B cell (primary cell): ENCODE data around the gene EMX1. TPM values are rescaled to one million over a fixed set of nuclear protein-coding genes. Genes with fewer than 3 reads are reported as not detected.

Source experiments
- ATAC-seq: fragments of 200-7000 bp; cut with Tn5 transposase; one replicate; pipeline ENCODE4 v1.10.0; 2021; ENCODE audit warnings: low read depth, mild to moderate bottlenecking, moderate number of reproducible peaks, moderate library complexity
- CTCF ChIA-PET: fragments of 350-600 bp; sonication (Branson Sonifier 250); formaldehyde crosslinking; loops from one replicate; lab custom pipeline; 2021; ENCODE audit warnings: antibody characterized with exemption, inconsistent platforms; lab: Charles Lee
- POLR2A ChIA-PET: fragments of 350-600 bp; sonication (Branson Sonifier 250); formaldehyde crosslinking; loops from one replicate; lab custom pipeline; 2021; ENCODE audit warnings: antibody characterized with exemption; lab: Charles Lee
- DNase-seq: peaks from one replicate; pipeline ENCODE4 v3.0.0; 2013
- H2AFZ ChIP-seq: 2 replicates; pipeline ENCODE4 v1.6.1; 2012; ENCODE audit warnings: mild to moderate bottlenecking, low read depth, low read length; ENCODE audit not compliant: insufficient read depth, poor library complexity, severe bottlenecking
- H3K27ac ChIP-seq, 2 donors: 1 replicate in 1 of 2; 2 replicates in 1 of 2; pipeline ENCODE4 v1.5.1; 2012 to 2013; ENCODE audit warnings: low read length in 2 of 2, mild to moderate bottlenecking in 2 of 2, moderate library complexity in 1 of 2
- H3K27me3 ChIP-seq, 4 experiments: fragments of 200-600 bp in 1 of 4; sonication (generic) in 1 of 4; replicated peaks in 1 of 4; 1 replicate in 2 of 4; 2 replicates in 2 of 4; pipeline versions ENCODE4 v1.6.1 to v1.7.0; 2013 to 2016; ENCODE audit warnings: low read length in 3 of 4, mild to moderate bottlenecking in 2 of 4, mixed read lengths in 1 of 4, moderate library complexity in 1 of 4; ENCODE audit not compliant: insufficient read depth in 4 of 4, control insufficient read depth in 3 of 4; ENCODE audit errors: control extremely low read depth in 1 of 4
- H3K36me3 ChIP-seq, 2 experiments: replicated peaks in 1 of 2; 1 replicate in 1 of 2; 2 replicates in 1 of 2; pipeline versions ENCODE4 v1.6.1 to v1.7.1; 2013; ENCODE audit warnings: low read length in 1 of 2; ENCODE audit not compliant: insufficient read depth in 2 of 2, control insufficient read depth in 1 of 2; ENCODE audit errors: control extremely low read depth in 1 of 2, extremely low read depth in 1 of 2
- H3K4me1 ChIP-seq, 2 donors: fragments of 200-600 bp in 1 of 2; sonication (generic) in 1 of 2; 1 replicate in 1 of 2; 2 replicates in 1 of 2; pipeline versions ENCODE4 v1.5.1 to v1.6.1; 2013 to 2017; ENCODE audit warnings: low read length in 2 of 2; ENCODE audit not compliant: control insufficient read depth in 2 of 2, insufficient read depth in 2 of 2
- H3K4me2 ChIP-seq: replicated peaks from 2 replicates; pipeline ENCODE3; 2012; ENCODE audit warnings: mild to moderate bottlenecking, low read depth, low read length; ENCODE audit not compliant: poor library complexity, severe bottlenecking
- H3K4me3 ChIP-seq, 5 experiments: fragments of 200-600 bp in 1 of 5; sonication (generic) in 1 of 5; 1 replicate in 3 of 5; 2 replicates in 2 of 5; pipeline versions ENCODE4 v1.5.1 to v1.7.0; 2011 to 2016; ENCODE audit warnings: low read length in 4 of 5, mild to moderate bottlenecking in 4 of 5, low read depth in 2 of 5, control low read depth in 1 of 5, moderate library complexity in 1 of 5; ENCODE audit not compliant: insufficient read depth in 1 of 5; ENCODE audit errors: control extremely low read depth in 1 of 5, extremely low read depth in 1 of 5
- H3K79me2 ChIP-seq: fragments of 200-600 bp; sonication (generic); one replicate; pipeline ENCODE4 v1.6.0; 2016; ENCODE audit warnings: low read length; ENCODE audit not compliant: control insufficient read depth, insufficient read depth
- H3K9ac ChIP-seq: fragments of 200-600 bp; sonication (generic); 2 replicates; pipeline ENCODE4 v1.6.1; 2017; ENCODE audit warnings: mild to moderate bottlenecking, low read length, moderate library complexity
- H3K9me3 ChIP-seq, 3 donors: one replicate each; pipeline versions ENCODE4 v1.6.1 to v1.7.1; 2013; ENCODE audit warnings: low read length in 2 of 3; ENCODE audit not compliant: control insufficient read depth in 2 of 3, insufficient read depth in 1 of 3; ENCODE audit errors: control extremely low read depth in 1 of 3
- H4K20me1 ChIP-seq: 2 replicates; pipeline ENCODE4 v1.6.0; 2012; ENCODE audit warnings: mild to moderate bottlenecking, low read length; ENCODE audit not compliant: insufficient read depth, control insufficient read depth, poor library complexity, severe bottlenecking
- H3K27ac Mint-ChIP-seq: one replicate; pipeline ENCODE4 v1.8.0; 2021; ENCODE audit warnings: mixed read lengths
- H3K27me3 Mint-ChIP-seq: one replicate; pipeline ENCODE4 v1.8.0; 2021; ENCODE audit warnings: mixed read lengths
- H3K4me1 Mint-ChIP-seq: one replicate; pipeline ENCODE4 v1.8.0; 2021; ENCODE audit warnings: mixed read lengths
- H3K4me3 Mint-ChIP-seq: one replicate; pipeline ENCODE4 v1.8.0; 2021; ENCODE audit warnings: mixed read lengths
- H3K9me3 Mint-ChIP-seq: one replicate; pipeline ENCODE4 v1.8.0; 2022; ENCODE audit warnings: mixed read lengths; ENCODE audit not compliant: insufficient read depth
- CTCF ChIP-seq: fragments of 200-600 bp; IDR thresholded peaks from one replicate; pipeline ENCODE4 v1.8.0; 2022; ENCODE audit warnings: antibody characterized with exemption, mild to moderate bottlenecking
- EZH2 ChIP-seq: IDR thresholded peaks from 2 replicates; pipeline ENCODE4 v1.6.1; 2012; ENCODE audit warnings: borderline replicate concordance, low read depth, mild to moderate bottlenecking, moderate library complexity, low read length; ENCODE audit not compliant: insufficient read depth, poor library complexity, severe bottlenecking
- WGBS: methylation state at CpG from one replicate; pipeline ENCODE4 v1.1.5; 2013; ENCODE audit warnings: missing lambda C conversion rate; ENCODE audit not compliant: insufficient coverage; 5-methylcytosine and 5-hydroxymethylcytosine counted together
- intact Hi-C: fragments of 100-400 bp; cut with micrococcal nuclease; formaldehyde crosslinking; loops from one replicate; pipeline ENCODE4 v1.10.0; 2022
- polyA plus RNA-seq: library from polyadenylated mRNA; depleted of rRNA; stranded (reverse); fragments of >200 nt; gene quantifications from 2 replicates; pipeline ENCODE4 v1.2.3, GENCODE V29; 2012
- total RNA-seq, 2 donors: library from RNA; stranded (reverse); fragments of 120-200 nt in 1 of 2; gene quantifications; 1 replicate in 1 of 2; 2 replicates in 1 of 2; pipeline versions ENCODE4 v1.2.3 to v1.2.4, GENCODE V29; 2013 to 2022

EMX1 gene
- total and polyA plus RNA-seq, 2 donors (not counting 1 experiment from before 2014, with no cell fraction given): not detected

- peaks cover 40% of the 10 kb centered on the region for H3K4me1 Mint-ChIP-seq
- DNase-seq (peak; percentile 74), ATAC-seq (peak; percentile 40)
- peak overlapping the region; percentile 12 to 53 (median 37) for H3K4me3 ChIP-seq
- no peaks in the 10 kb centered on the region for H3K36me3 ChIP-seq
- H3K4me3 Mint-ChIP-seq: peak overlapping the region; percentile 86
- peaks cover 52 to 69% of the 10 kb centered on the region in 2 donors for H3K4me1 ChIP-seq
- WGBS: 2% methylated on average over 85 of the region's 86 CpGs
- no peak overlapping the region for H3K27ac ChIP-seq
- intact Hi-C loops: loop anchor here (5.0 kb wide), 2 partner anchors 196 to 769 kb away; partner anchors contain the start of genes CYP26B1 and RAB11FIP5
- H3K9me3 ChIP-seq: peaks cover 0 to 50% (median 0%) of the 10 kb centered on the region in 3 donors
- peak overlapping the region; percentile 96 for H3K4me2 ChIP-seq
- H3K9ac ChIP-seq: peak overlapping the region; percentile 67
- H3K27ac Mint-ChIP-seq: no peak overlapping the region
- H2AFZ ChIP-seq: peak overlapping the region; percentile 40
- ChIA-PET CTCF (interaction anchor here (1.0 kb wide), 1 partner anchor 261 kb away, joined by 4 read pairs; no protein-coding TSS in a partner anchor), POLR2A (no interaction called here)
- H3K79me2 ChIP-seq: no peaks in the 10 kb centered on the region
- H3K9me3 Mint-ChIP-seq: no peaks in the 10 kb centered on the region
- peaks cover 0 to 80% (median 71%) of the 10 kb centered on the region in 4 experiments for H3K27me3 ChIP-seq
- peaks cover 60% of the 10 kb centered on the region for H3K27me3 Mint-ChIP-seq
- H4K20me1 ChIP-seq: no peaks in the 10 kb centered on the region
- no peak for TF ChIP-seq EZH2
- TF ChIP-seq CTCF: no peak
Measured at GRCh38 chr2:72915907-72916742, 1.2 kb upstream of the EMX1 start.

GRCh38 chr2:72916743-72917137 is 579 bp upstream of the EMX1 start:
- peaks cover 0 to 53% (median 0%) of the 10 kb centered on the region in 3 donors for H3K9me3 ChIP-seq
- H3K27ac ChIP-seq: no peak overlapping the region
- peak overlapping the region; percentile 96 for H3K4me2 ChIP-seq
- TF ChIP-seq CTCF (no peak), EZH2 (peak; percentile 23)
- peaks cover 52 to 74% of the 10 kb centered on the region in 2 donors for H3K4me1 ChIP-seq
- Mint-ChIP-seq H3K27me3 (peaks cover 60% of the 10 kb centered on the region), H3K4me3 (peak overlapping the region; percentile 86), H3K9me3 (no peaks in the 10 kb centered on the region), H3K4me1 (peaks cover 40% of the 10 kb centered on the region), H3K27ac (no peak overlapping the region)
- H4K20me1 ChIP-seq: no peaks in the 10 kb centered on the region
- H3K36me3 ChIP-seq: no peaks in the 10 kb centered on the region
- peaks cover 0 to 83% (median 74%) of the 10 kb centered on the region in 4 experiments for H3K27me3 ChIP-seq
- ATAC-seq (no peak), DNase-seq (no peak)
- peak overlapping the region; percentile 67 for H3K9ac ChIP-seq
- ChIA-PET POLR2A (no interaction called here), CTCF (no interaction called here)
- intact Hi-C loops: loop anchor here (5.0 kb wide), 2 partner anchors 196 to 769 kb away; partner anchors contain the start of genes CYP26B1 and RAB11FIP5
- no peaks in the 10 kb centered on the region for H3K79me2 ChIP-seq
- H3K4me3 ChIP-seq: peak overlapping the region; percentile 23 to 53 (median 37)
- WGBS: 6% methylated on average over 29 of the region's 29 CpGs
- H2AFZ ChIP-seq: peak overlapping the region; percentile 40
